ENCODE results near the gene TMEM26. TPM values are rescaled to one million over a fixed set of nuclear protein-coding genes. Genes with fewer than 3 reads are reported as not detected.

The TMEM26 gene
- total RNA-seq, 4 donors from 2014 or later: 0.13 to 0.29 (median 0.17) TPM; not detected in 1

- Histone ChIP-seq H3K9me3 (no peaks in the 10 kb centered on the region), H3K27ac (replicated peaks in 1 of 4) (no peak overlapping the region), H3K27me3 (no peaks in the 10 kb centered on the region), H3K4me3 (no peak overlapping the region), H3K36me3 (no peaks in the 10 kb centered on the region), H3K4me1 (no peaks in the 10 kb centered on the region)
- intact Hi-C loops (cut with DNase I): no loop called here
- DNase-seq (ENCODE audit: extremely low spot score): no peak
- TF ChIP-seq EP300 (IDR thresholded peaks at IDR 0.05) (no peak), POLR2AphosphoS5 (IDR thresholded peaks at IDR 0.05) (no peak), CTCF (IDR thresholded peaks at IDR 0.05) (no peak), POLR2A (IDR thresholded peaks at IDR 0.05; ENCODE audit: low read depth) (no peak)
- 92% methylated on average over 2 of the region's 2 CpGs for WGBS
These were observed 93.7 kb downstream of the TMEM26 start for GRCh38 chr10:61359452-61359851.

- H3K36me3 ChIP-seq: no peaks in the 10 kb centered on the region
- no peak overlapping the region for H3K27ac ChIP-seq (replicated peaks in 1 of 4)
- no peak for TF ChIP-seq EP300 (IDR thresholded peaks at IDR 0.05)
- TF ChIP-seq CTCF (IDR thresholded peaks at IDR 0.05): no peak
- no peak for TF ChIP-seq POLR2A (IDR thresholded peaks at IDR 0.05; ENCODE audit: low read depth)
- TF ChIP-seq POLR2AphosphoS5 (IDR thresholded peaks at IDR 0.05): no peak
- H3K4me3 ChIP-seq: no peak overlapping the region
- WGBS: 88% methylated on average over 3 of the region's 3 CpGs
- H3K9me3 ChIP-seq: no peaks in the 10 kb centered on the region
- DNase-seq (ENCODE audit: extremely low spot score): no peak
- H3K4me1 ChIP-seq: no peaks in the 10 kb centered on the region
- H3K27me3 ChIP-seq: no peaks in the 10 kb centered on the region
- intact Hi-C loops (cut with DNase I): no loop called here
These were observed 95.5 kb downstream of the TMEM26 start for GRCh38 chr10:61357687-61358086.

Other genes starting within 250 kb of the TMEM26 start
- gene CABCOCO1, start 209.5 kb upstream of the TMEM26 start, total RNA-seq: 1 to 10 TPM in 3 of 4 donors, under 1 TPM in 1; 0.83 to 2.7 (median 1.8) TPM

Data from esophagus muscularis mucosa (tissue), 4 donors.